HepG2 (cell line): ENCODE results near the gene ACOT2. TPM values are rescaled to one million over a fixed set of nuclear protein-coding genes. Genes with fewer than 3 reads are reported as not detected.
A peak's percentile ranks its signal among the peaks of the same experiment; 100 is the strongest.

Experiments used
- HDAC1 ChIP-seq: sonication (generic); formaldehyde crosslinking; IDR thresholded peaks from 2 replicates; pipeline ENCODE4 v1.5.1; 2020; ENCODE audit warnings: mild to moderate bottlenecking, missing genetic modification reagents
- KIAA2018 ChIP-seq: sonication (generic); formaldehyde crosslinking; IDR thresholded peaks from 2 replicates; pipeline ENCODE4 v1.5.0; 2020; ENCODE audit warnings: mild to moderate bottlenecking, missing genetic modification reagents, borderline replicate concordance
- NCOR1 ChIP-seq: fragments of 200-600 bp; sonication (generic); IDR thresholded peaks from 2 replicates; pipeline ENCODE4 v1.7.0; 2017; ENCODE audit warnings: antibody characterized with exemption, low read length, borderline replicate concordance
- RBM22 ChIP-seq: fragments of 200-400 bp; formaldehyde crosslinking; optimal IDR thresholded peaks from 2 replicates; pipeline ENCODE3; 2017; ENCODE audit warnings: mild to moderate bottlenecking, low read length, moderate library complexity
- SNAI1 ChIP-seq: sonication (generic); formaldehyde crosslinking; IDR thresholded peaks from 2 replicates; pipeline ENCODE4 v1.5.0; 2020; ENCODE audit warnings: mild to moderate bottlenecking, missing genetic modification reagents, borderline replicate concordance
- TIGD3 ChIP-seq: sonication (generic); formaldehyde crosslinking; IDR thresholded peaks from 2 replicates; pipeline ENCODE4 v1.5.1; 2020; ENCODE audit warnings: mild to moderate bottlenecking, missing genetic modification reagents, borderline replicate concordance
- ZBTB3 ChIP-seq: sonication (generic); formaldehyde crosslinking; IDR thresholded peaks from 2 replicates; pipeline ENCODE4 v1.4.0; 2020; ENCODE audit warnings: low read depth, mild to moderate bottlenecking, moderate library complexity, missing genetic modification reagents, borderline replicate concordance
- ZC3H13 ChIP-seq: sonication (generic); formaldehyde crosslinking; IDR thresholded peaks from 2 replicates; pipeline ENCODE4 v1.8.1; 2023; ENCODE audit warnings: mild to moderate bottlenecking, missing genetic modification reagents, moderate library complexity
- ZNF3 ChIP-seq: IDR thresholded peaks from 2 replicates; pipeline ENCODE4 v1.7.0; 2017; ENCODE audit warnings: inconsistent platforms
- ZNF326 ChIP-seq: sonication (generic); formaldehyde crosslinking; IDR thresholded peaks from 2 replicates; pipeline ENCODE4 v1.4.0; 2020; ENCODE audit warnings: missing genetic modification reagents, borderline replicate concordance
- ZNF33A ChIP-seq: sonication (generic); formaldehyde crosslinking; IDR thresholded peaks from 2 replicates; pipeline ENCODE4 v1.5.1; 2020; ENCODE audit warnings: missing genetic modification reagents, mild to moderate bottlenecking, moderate library complexity, borderline replicate concordance
- ZNF460 ChIP-seq: sonication (generic); formaldehyde crosslinking; IDR thresholded peaks from 2 replicates; pipeline ENCODE4 v1.5.1; 2020; ENCODE audit warnings: missing genetic modification reagents, mild to moderate bottlenecking, borderline replicate concordance
- ZNF570 ChIP-seq: sonication (generic); formaldehyde crosslinking; IDR thresholded peaks from 2 replicates; pipeline ENCODE4 v1.4.0; 2020; ENCODE audit warnings: mild to moderate bottlenecking, missing genetic modification reagents, borderline replicate concordance
- ZSCAN20 ChIP-seq: sonication (generic); formaldehyde crosslinking; IDR thresholded peaks from 2 replicates; pipeline ENCODE4 v1.4.0; 2020; ENCODE audit warnings: missing genetic modification reagents, mild to moderate bottlenecking, borderline replicate concordance
- ZSCAN30 ChIP-seq: sonication (generic); formaldehyde crosslinking; IDR thresholded peaks from 2 replicates; pipeline ENCODE4 v1.5.0; 2020; ENCODE audit warnings: mild to moderate bottlenecking, missing genetic modification reagents
- polyA plus RNA-seq, 8 experiments: library from polyadenylated mRNA; depleted of rRNA in 3 of 8; stranded (reverse) in 7 of 8; unstranded in 1 of 8; fragments of >200 nt; fragmentation: Illumina TruSeq in 4 of 8; extraction: Trizol in 4 of 8; gene quantifications; 2 replicates each; pipeline versions ENCODE4 v1.2.1 to v1.2.3, GENCODE V29; 2011 to 2016; ENCODE audit warnings: low read depth in 4 of 8, missing spikeins in 1 of 8, mixed read lengths in 1 of 8; ENCODE audit not compliant: insufficient read depth in 1 of 8
- total RNA-seq, 5 experiments: library from RNA; depleted of rRNA; stranded (reverse); fragments of >200 nt; fragmentation: Illumina TruSeq; extraction: Trizol; gene quantifications; 2 replicates each; pipeline ENCODE4 v1.2.3, GENCODE V29; 2016; ENCODE audit warnings: low read depth in 1 of 5
- TF ChIP-seq, protein P1 (sequence below): sonication (generic); formaldehyde crosslinking; IDR thresholded peaks from 2 replicates; pipeline ENCODE4 v1.4.0; 2020; ENCODE audit warnings: mild to moderate bottlenecking, missing genetic modification reagents
- TF ChIP-seq, protein P2 (sequence below): sonication (generic); formaldehyde crosslinking; IDR thresholded peaks from 2 replicates; pipeline ENCODE4 v1.8.1; 2023; ENCODE audit warnings: mild to moderate bottlenecking, moderate library complexity, missing genetic modification reagents

ACOT2 gene
- total and polyA plus RNA-seq, 2 of the 13 experiments (the other 11 are each of a cell fraction or from before 2014, with no cell fraction given) = 60.0 to 110 TPM

- TF ChIP-seq ZSCAN30 (CRISPR knock-in tag) = no peak
- TF ChIP-seq ZNF460 (CRISPR knock-in tag) = no peak
- TF ChIP-seq HDAC1 (CRISPR knock-in tag) = peak; percentile 78
- TF ChIP-seq ZNF326 = no peak
- TF ChIP-seq ZNF33A (CRISPR knock-in tag) = no peak
- TF ChIP-seq, protein P1, sequence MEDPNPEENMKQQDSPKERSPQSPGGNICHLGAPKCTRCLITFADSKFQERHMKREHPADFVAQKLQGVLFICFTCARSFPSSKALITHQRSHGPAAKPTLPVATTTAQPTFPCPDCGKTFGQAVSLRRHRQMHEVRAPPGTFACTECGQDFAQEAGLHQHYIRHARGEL = no peak
- TF ChIP-seq, protein P2, sequence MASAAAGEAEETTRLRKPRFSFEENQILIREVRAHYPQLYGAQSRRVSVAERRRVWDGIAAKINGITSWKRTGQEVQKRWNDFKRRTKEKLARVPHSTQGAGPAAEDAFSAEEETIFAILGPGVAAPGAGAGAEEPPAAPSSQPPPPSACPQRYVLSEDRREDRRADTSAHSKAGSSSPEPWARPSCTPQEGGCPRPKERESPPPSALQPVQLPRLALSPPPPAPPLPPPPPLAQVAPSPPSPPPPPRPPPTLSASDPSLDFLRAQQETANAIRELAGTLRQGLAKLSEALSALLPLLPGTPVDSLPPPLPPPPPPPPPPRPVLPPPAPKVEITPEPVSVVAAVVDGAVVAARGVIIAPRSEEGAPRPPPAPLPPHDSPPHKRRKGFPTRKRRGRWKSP = peak; percentile 89
- TF ChIP-seq ZBTB3 (CRISPR knock-in tag) = no peak
- TF ChIP-seq NCOR1 = no peak
- TF ChIP-seq RBM22 = no peak
- TF ChIP-seq ZNF3 (CRISPR knock-in tag) = no peak
- TF ChIP-seq ZC3H13 (CRISPR knock-in tag) = peak; percentile 72; the same call in 1 of the 2 replicates
- TF ChIP-seq KIAA2018 (CRISPR knock-in tag) = no peak
- peak; percentile 49; the same call in 1 of the 2 replicates for TF ChIP-seq ZSCAN20 (CRISPR knock-in tag)
- TF ChIP-seq TIGD3 (CRISPR knock-in tag) = no peak
- no peak for TF ChIP-seq ZNF570
- no peak for TF ChIP-seq SNAI1 (CRISPR knock-in tag)
These were observed 43.5 kb downstream of the ACOT2 start, which contains the start of gene ACOT6 (continued) for GRCh38 chr14:73612339-73613045.
